Hepatocyte (in vitro differentiated cells): Measurements from ENCODE around the gene DEFB128. TPM values are rescaled to one million over a fixed set of nuclear protein-coding genes. Genes with fewer than 3 reads are reported as not detected.

Source experiments
- DNase-seq: peaks from one replicate; pipeline ENCODE4 v3.0.0-alpha.2; 2016; ENCODE audit warnings: low spot score
- H2AFZ ChIP-seq: fragments of 200-600 bp; sonication (generic); 2 replicates; pipeline ENCODE4 v1.6.0; 2016; ENCODE audit warnings: antibody characterized with exemption, mild to moderate bottlenecking
- H3K27ac ChIP-seq: fragments of 200-600 bp; sonication (generic); 2 replicates; pipeline ENCODE4 v1.5.1; 2016; ENCODE audit warnings: mild to moderate bottlenecking
- H3K27me3 ChIP-seq: fragments of 200-600 bp; sonication (generic); 2 replicates; pipeline ENCODE4 v1.6.1; 2016
- H3K36me3 ChIP-seq: fragments of 200-600 bp; sonication (generic); replicated peaks from 2 replicates; pipeline ENCODE4 v1.5.1; 2016; ENCODE audit warnings: low read depth; ENCODE audit not compliant: insufficient read depth
- H3K4me1 ChIP-seq: fragments of 200-600 bp; sonication (generic); 2 replicates; pipeline ENCODE4 v1.5.1; 2016; ENCODE audit warnings: mild to moderate bottlenecking, moderate library complexity; ENCODE audit not compliant: insufficient read depth
- H3K4me2 ChIP-seq: fragments of 200-600 bp; sonication (generic); 2 replicates; pipeline ENCODE4 v1.6.0; 2016
- H3K4me3 ChIP-seq: fragments of 200-600 bp; sonication (generic); 2 replicates; pipeline ENCODE4 v1.5.1; 2016; ENCODE audit warnings: mild to moderate bottlenecking
- H3K79me2 ChIP-seq: fragments of 200-600 bp; sonication (generic); 2 replicates; pipeline ENCODE4 v1.6.0; 2017; ENCODE audit warnings: mild to moderate bottlenecking
- H3K9me2 ChIP-seq: fragments of 200-600 bp; sonication (generic); replicated peaks from 2 replicates; pipeline ENCODE4 v1.6.0; 2017; ENCODE audit warnings: mild to moderate bottlenecking; ENCODE audit not compliant: insufficient read depth
- H3K9me3 ChIP-seq: fragments of 200-600 bp; sonication (generic); 2 replicates; pipeline ENCODE4 v1.5.1; 2016; ENCODE audit warnings: low read depth, mild to moderate bottlenecking
- H4K20me1 ChIP-seq: fragments of 200-600 bp; sonication (generic); 2 replicates; pipeline ENCODE4 v1.6.0; 2016; ENCODE audit warnings: mild to moderate bottlenecking; ENCODE audit not compliant: insufficient read depth, poor library complexity, severe bottlenecking
- CTCF ChIP-seq: fragments of 200-600 bp; sonication (generic); IDR thresholded peaks from 2 replicates; pipeline ENCODE4 v1.5.1; 2016; ENCODE audit warnings: antibody characterized with exemption, mild to moderate bottlenecking; ENCODE audit not compliant: poor library complexity
- EZH2 ChIP-seq: fragments of 200-600 bp; sonication (generic); IDR thresholded peaks from 2 replicates; pipeline ENCODE4 v1.6.1; 2016; ENCODE audit warnings: antibody characterized with exemption, mild to moderate bottlenecking, borderline replicate concordance
- EZH2phosphoT487 ChIP-seq: fragments of 200-600 bp; sonication (generic); IDR thresholded peaks from one replicate; pipeline ENCODE4 v1.6.1; 2018; ENCODE audit warnings: antibody characterized with exemption, mild to moderate bottlenecking, low read depth, moderate library complexity; ENCODE audit not compliant: unreplicated experiment, severe bottlenecking
- WGBS: methylation state at CpG from one replicate; pipeline ENCODE4 v1.1.6; 2016; ENCODE audit warnings: low lambda C conversion rate; ENCODE audit errors: missing lambda C conversion rate; 5-methylcytosine and 5-hydroxymethylcytosine counted together
- polyA plus RNA-seq: library from polyadenylated mRNA; unstranded; fragments of >200 nt; fragmentation: Nextera tagmentation; extraction: Ambion mirVana; gene quantifications from 2 replicates; pipeline ENCODE4 v1.2.1, GENCODE V29; 2016
- total RNA-seq: library from RNA; depleted of rRNA; stranded (reverse); fragments of >200 nt; gene quantifications from 2 replicates; pipeline ENCODE4 v1.2.3, GENCODE V29; 2014

The DEFB128 gene
- total and polyA plus RNA-seq, 2 experiments from 2014 or later, result not detected

GRCh38 chr20:199996-200395 lies 10.5 kb upstream of the DEFB128 start:
- no peaks in the 10 kb centered on the region for H4K20me1 ChIP-seq
- WGBS, result 83% methylated on average over 4 of the region's 4 CpGs

GRCh38 chr20:198225-198624 lies 8.7 kb upstream of the DEFB128 start:
- Histone ChIP-seq H3K36me3 (no peaks in the 10 kb centered on the region), H4K20me1 (no peaks in the 10 kb centered on the region), H3K9me2 (no peaks in the 10 kb centered on the region), H3K79me2 (no peaks in the 10 kb centered on the region), H3K27me3 (no peaks in the 10 kb centered on the region), H3K9me3 (no peaks in the 10 kb centered on the region), H3K4me1 (no peaks in the 10 kb centered on the region), H2AFZ (no peak overlapping the region), H3K4me3 (no peak overlapping the region), H3K4me2 (no peak overlapping the region), H3K27ac (no peak overlapping the region)
- TF ChIP-seq EZH2phosphoT487 (no peak), EZH2 (no peak), CTCF (no peak)
- DNase-seq, result no peak
- 76% methylated on average over 1 of the region's 1 CpG for WGBS

More at GRCh38 chr20:199996-200395, 10.5 kb upstream of the DEFB128 start:
- Histone ChIP-seq H3K9me2 (no peaks in the 10 kb centered on the region), H3K27ac (no peak overlapping the region), H3K4me1 (no peaks in the 10 kb centered on the region), H3K27me3 (no peaks in the 10 kb centered on the region), H3K4me2 (no peak overlapping the region), H3K36me3 (no peaks in the 10 kb centered on the region), H2AFZ (no peak overlapping the region), H3K79me2 (no peaks in the 10 kb centered on the region), H3K9me3 (no peaks in the 10 kb centered on the region), H3K4me3 (no peak overlapping the region)
- TF ChIP-seq EZH2, result no peak
- no peak for TF ChIP-seq CTCF
- no peak for TF ChIP-seq EZH2phosphoT487
- DNase-seq, result no peak

GRCh38 chr20:187733-188132 lies 1.8 kb downstream of the DEFB128 start:
- H3K4me3 ChIP-seq, result no peak overlapping the region
- H3K4me2 ChIP-seq, result no peak overlapping the region
- no peak overlapping the region for H2AFZ ChIP-seq
- no peaks in the 10 kb centered on the region for H3K9me2 ChIP-seq
- WGBS, result 71% methylated on average over 2 of the region's 2 CpGs
- H3K36me3 ChIP-seq, result no peaks in the 10 kb centered on the region
- no peaks in the 10 kb centered on the region for H3K27me3 ChIP-seq
- DNase-seq, result no peak
- no peaks in the 10 kb centered on the region for H3K79me2 ChIP-seq
- no peaks in the 10 kb centered on the region for H3K4me1 ChIP-seq
- H4K20me1 ChIP-seq, result no peaks in the 10 kb centered on the region
- TF ChIP-seq EZH2, result no peak
- no peak for TF ChIP-seq EZH2phosphoT487
- TF ChIP-seq CTCF, result no peak
- H3K27ac ChIP-seq, result no peak overlapping the region
- H3K9me3 ChIP-seq, result no peaks in the 10 kb centered on the region

GRCh38 chr20:184288-184687 lies 5.2 kb downstream of the DEFB128 start:
- H3K79me2 ChIP-seq, result no peaks in the 10 kb centered on the region
- TF ChIP-seq CTCF (no peak), EZH2phosphoT487 (no peak), EZH2 (no peak)
- no peak for DNase-seq
- no peaks in the 10 kb centered on the region for H3K27me3 ChIP-seq
- no peaks in the 10 kb centered on the region for H4K20me1 ChIP-seq
- H3K4me3 ChIP-seq, result no peak overlapping the region
- H2AFZ ChIP-seq, result no peak overlapping the region
- H3K27ac ChIP-seq, result no peak overlapping the region
- no peaks in the 10 kb centered on the region for H3K9me3 ChIP-seq
- 42% methylated on average over 2 of the region's 2 CpGs for WGBS
- H3K4me1 ChIP-seq, result no peaks in the 10 kb centered on the region
- H3K4me2 ChIP-seq, result no peak overlapping the region
- H3K36me3 ChIP-seq, result no peaks in the 10 kb centered on the region
- H3K9me2 ChIP-seq, result no peaks in the 10 kb centered on the region
